Keratinocyte (primary cell): ENCODE measurements around the gene SQSTM1.

Experiments used
- EZH2 ChIP-seq: IDR thresholded peaks from one replicate; pipeline ENCODE4 v1.6.1; 2012; ENCODE audit warnings: inconsistent platforms, mild to moderate bottlenecking, low read length, moderate library complexity
- TF ChIP-seq, protein P1 (sequence below), 3 experiments: IDR thresholded peaks in 1 of 3; conservative IDR thresholded peaks in 1 of 3; optimal IDR thresholded peaks in 1 of 3; 2 replicates in 2 of 3; 3 replicates in 1 of 3; pipeline versions ENCODE3 to v1.5.1; 2011; ENCODE audit warnings: low read length in 3 of 3, mild to moderate bottlenecking in 3 of 3, moderate library complexity in 2 of 3, control low read depth in 1 of 3, inconsistent platforms in 1 of 3; ENCODE audit not compliant: insufficient read depth in 2 of 3; ENCODE audit errors: extremely low read depth in 1 of 3

DNA sequence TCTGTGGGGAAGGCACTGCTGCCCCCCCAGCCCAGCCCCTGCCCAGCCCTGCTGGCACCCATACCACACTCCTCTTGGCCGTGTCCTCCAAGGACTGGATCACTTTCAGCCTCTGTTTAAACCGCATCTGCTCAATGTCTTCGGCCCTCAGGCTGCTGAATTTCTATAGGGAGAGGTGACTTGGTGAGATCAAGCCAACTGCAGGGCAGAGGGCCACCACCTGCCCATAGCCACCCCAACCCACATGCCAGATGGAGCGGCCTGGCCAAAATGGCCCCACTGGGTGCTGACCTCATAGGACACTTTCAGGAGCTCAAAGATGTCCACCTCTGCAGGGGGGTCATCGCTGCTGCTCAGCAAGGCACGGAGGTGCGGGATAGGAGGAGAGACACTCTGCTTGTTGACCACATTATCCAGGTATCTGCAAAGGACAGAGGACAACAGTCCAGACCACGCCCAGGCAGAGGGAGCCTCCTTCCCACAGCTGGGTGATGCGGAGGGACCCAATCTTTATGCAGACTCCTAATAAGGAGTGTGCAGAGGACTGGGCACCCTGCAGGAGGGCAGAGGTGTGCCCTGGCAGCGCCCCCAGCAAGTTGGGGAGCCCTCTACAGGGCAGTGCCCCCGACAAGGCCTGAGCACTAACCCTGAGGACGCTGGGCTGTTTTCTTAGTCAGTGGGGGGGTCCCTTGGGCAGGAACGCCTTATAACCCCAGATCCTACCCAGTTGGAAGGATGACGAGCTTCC, 52.3 kb downstream of the SQSTM1 start:
- TF ChIP-seq, protein P1, sequence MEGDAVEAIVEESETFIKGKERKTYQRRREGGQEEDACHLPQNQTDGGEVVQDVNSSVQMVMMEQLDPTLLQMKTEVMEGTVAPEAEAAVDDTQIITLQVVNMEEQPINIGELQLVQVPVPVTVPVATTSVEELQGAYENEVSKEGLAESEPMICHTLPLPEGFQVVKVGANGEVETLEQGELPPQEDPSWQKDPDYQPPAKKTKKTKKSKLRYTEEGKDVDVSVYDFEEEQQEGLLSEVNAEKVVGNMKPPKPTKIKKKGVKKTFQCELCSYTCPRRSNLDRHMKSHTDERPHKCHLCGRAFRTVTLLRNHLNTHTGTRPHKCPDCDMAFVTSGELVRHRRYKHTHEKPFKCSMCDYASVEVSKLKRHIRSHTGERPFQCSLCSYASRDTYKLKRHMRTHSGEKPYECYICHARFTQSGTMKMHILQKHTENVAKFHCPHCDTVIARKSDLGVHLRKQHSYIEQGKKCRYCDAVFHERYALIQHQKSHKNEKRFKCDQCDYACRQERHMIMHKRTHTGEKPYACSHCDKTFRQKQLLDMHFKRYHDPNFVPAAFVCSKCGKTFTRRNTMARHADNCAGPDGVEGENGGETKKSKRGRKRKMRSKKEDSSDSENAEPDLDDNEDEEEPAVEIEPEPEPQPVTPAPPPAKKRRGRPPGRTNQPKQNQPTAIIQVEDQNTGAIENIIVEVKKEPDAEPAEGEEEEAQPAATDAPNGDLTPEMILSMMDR (optimal IDR thresholded peaks at IDR 0.05 in 1 of 3, IDR thresholded peaks at IDR 0.05 in 1 of 3, conservative IDR thresholded peaks at IDR 0.05 in 1 of 3; ENCODE audit: extremely low read depth in 1 of 3, insufficient read depth in 2 of 3, low read length in 3 of 3): no peak
- no peak for TF ChIP-seq EZH2
